Measurements from ENCODE around the gene VMAC. TPM values are rescaled to one million over a fixed set of nuclear protein-coding genes. Genes with fewer than 3 reads are reported as not detected.

VMAC gene
- total and polyA plus RNA-seq, 2 of the 8 experiments (the other 6 are each of a cell fraction or from before 2014, with no cell fraction given): 1.3 to 2.2 TPM

- TF ChIP-seq, protein P1, sequence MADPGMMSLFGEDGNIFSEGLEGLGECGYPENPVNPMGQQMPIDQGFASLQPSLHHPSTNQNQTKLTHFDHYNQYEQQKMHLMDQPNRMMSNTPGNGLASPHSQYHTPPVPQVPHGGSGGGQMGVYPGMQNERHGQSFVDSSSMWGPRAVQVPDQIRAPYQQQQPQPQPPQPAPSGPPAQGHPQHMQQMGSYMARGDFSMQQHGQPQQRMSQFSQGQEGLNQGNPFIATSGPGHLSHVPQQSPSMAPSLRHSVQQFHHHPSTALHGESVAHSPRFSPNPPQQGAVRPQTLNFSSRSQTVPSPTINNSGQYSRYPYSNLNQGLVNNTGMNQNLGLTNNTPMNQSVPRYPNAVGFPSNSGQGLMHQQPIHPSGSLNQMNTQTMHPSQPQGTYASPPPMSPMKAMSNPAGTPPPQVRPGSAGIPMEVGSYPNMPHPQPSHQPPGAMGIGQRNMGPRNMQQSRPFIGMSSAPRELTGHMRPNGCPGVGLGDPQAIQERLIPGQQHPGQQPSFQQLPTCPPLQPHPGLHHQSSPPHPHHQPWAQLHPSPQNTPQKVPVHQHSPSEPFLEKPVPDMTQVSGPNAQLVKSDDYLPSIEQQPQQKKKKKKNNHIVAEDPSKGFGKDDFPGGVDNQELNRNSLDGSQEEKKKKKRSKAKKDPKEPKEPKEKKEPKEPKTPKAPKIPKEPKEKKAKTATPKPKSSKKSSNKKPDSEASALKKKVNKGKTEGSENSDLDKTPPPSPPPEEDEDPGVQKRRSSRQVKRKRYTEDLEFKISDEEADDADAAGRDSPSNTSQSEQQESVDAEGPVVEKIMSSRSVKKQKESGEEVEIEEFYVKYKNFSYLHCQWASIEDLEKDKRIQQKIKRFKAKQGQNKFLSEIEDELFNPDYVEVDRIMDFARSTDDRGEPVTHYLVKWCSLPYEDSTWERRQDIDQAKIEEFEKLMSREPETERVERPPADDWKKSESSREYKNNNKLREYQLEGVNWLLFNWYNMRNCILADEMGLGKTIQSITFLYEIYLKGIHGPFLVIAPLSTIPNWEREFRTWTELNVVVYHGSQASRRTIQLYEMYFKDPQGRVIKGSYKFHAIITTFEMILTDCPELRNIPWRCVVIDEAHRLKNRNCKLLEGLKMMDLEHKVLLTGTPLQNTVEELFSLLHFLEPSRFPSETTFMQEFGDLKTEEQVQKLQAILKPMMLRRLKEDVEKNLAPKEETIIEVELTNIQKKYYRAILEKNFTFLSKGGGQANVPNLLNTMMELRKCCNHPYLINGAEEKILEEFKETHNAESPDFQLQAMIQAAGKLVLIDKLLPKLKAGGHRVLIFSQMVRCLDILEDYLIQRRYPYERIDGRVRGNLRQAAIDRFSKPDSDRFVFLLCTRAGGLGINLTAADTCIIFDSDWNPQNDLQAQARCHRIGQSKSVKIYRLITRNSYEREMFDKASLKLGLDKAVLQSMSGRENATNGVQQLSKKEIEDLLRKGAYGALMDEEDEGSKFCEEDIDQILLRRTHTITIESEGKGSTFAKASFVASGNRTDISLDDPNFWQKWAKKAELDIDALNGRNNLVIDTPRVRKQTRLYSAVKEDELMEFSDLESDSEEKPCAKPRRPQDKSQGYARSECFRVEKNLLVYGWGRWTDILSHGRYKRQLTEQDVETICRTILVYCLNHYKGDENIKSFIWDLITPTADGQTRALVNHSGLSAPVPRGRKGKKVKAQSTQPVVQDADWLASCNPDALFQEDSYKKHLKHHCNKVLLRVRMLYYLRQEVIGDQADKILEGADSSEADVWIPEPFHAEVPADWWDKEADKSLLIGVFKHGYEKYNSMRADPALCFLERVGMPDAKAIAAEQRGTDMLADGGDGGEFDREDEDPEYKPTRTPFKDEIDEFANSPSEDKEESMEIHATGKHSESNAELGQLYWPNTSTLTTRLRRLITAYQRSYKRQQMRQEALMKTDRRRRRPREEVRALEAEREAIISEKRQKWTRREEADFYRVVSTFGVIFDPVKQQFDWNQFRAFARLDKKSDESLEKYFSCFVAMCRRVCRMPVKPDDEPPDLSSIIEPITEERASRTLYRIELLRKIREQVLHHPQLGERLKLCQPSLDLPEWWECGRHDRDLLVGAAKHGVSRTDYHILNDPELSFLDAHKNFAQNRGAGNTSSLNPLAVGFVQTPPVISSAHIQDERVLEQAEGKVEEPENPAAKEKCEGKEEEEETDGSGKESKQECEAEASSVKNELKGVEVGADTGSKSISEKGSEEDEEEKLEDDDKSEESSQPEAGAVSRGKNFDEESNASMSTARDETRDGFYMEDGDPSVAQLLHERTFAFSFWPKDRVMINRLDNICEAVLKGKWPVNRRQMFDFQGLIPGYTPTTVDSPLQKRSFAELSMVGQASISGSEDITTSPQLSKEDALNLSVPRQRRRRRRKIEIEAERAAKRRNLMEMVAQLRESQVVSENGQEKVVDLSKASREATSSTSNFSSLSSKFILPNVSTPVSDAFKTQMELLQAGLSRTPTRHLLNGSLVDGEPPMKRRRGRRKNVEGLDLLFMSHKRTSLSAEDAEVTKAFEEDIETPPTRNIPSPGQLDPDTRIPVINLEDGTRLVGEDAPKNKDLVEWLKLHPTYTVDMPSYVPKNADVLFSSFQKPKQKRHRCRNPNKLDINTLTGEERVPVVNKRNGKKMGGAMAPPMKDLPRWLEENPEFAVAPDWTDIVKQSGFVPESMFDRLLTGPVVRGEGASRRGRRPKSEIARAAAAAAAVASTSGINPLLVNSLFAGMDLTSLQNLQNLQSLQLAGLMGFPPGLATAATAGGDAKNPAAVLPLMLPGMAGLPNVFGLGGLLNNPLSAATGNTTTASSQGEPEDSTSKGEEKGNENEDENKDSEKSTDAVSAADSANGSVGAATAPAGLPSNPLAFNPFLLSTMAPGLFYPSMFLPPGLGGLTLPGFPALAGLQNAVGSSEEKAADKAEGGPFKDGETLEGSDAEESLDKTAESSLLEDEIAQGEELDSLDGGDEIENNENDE (IDR thresholded peaks at IDR 0.05; ENCODE audit: insufficient replicate concordance, low read length): no peak
- no peak for TF ChIP-seq ZNF274 (IDR thresholded peaks at IDR 0.05; ENCODE audit: borderline replicate concordance, extremely low read depth, low read length)
- no peak for TF ChIP-seq MAFK (IDR thresholded peaks at IDR 0.05; ENCODE audit: low read depth, low read length)
- no peak for TF ChIP-seq TEAD4 (IDR thresholded peaks at IDR 0.05; ENCODE audit: low read depth, low read length)
- no peak for TF ChIP-seq CEBPB (IDR thresholded peaks at IDR 0.05; ENCODE audit: low read depth, low read length)
- no peak for TF ChIP-seq TAF1 (IDR thresholded peaks at IDR 0.05; ENCODE audit: low read depth, low read length)
- TF ChIP-seq CBX5 (IDR thresholded peaks at IDR 0.05; ENCODE audit: low read depth, low read length): no peak
- TF ChIP-seq SP2 (IDR thresholded peaks at IDR 0.05; ENCODE audit: low read length): no peak
- TF ChIP-seq SUZ12 (IDR thresholded peaks at IDR 0.05; ENCODE audit: low read length): no peak
- TF ChIP-seq TBP (IDR thresholded peaks at IDR 0.05; ENCODE audit: low read depth, low read length): no peak
- TF ChIP-seq BRCA1 (IDR thresholded peaks at IDR 0.05; ENCODE audit: low read depth, low read length): no peak
- no peak for TF ChIP-seq PHF8 (conservative IDR thresholded peaks at IDR 0.05; ENCODE audit: low read depth, low read length)
These were observed 38.9 kb upstream of the VMAC start (continued) for GRCh38 chr19:5865772-5866171.
